C4-2B (cell line): Measurements from ENCODE around the gene STK11IP.

Source experiments
- H3K27ac ChIP-seq: fragments of 450-650 bp; 2 replicates; pipeline ENCODE4 v1.5.1; 2017
- CTCF ChIP-seq: fragments of 450-650 bp; conservative IDR thresholded peaks from 2 replicates; pipeline ENCODE4 v1.5.1; 2017; ENCODE audit warnings: mild to moderate bottlenecking
- ZFX ChIP-seq: fragments of 450-650 bp; IDR thresholded peaks from 2 replicates; pipeline ENCODE4 v1.6.1; 2017

Gene STK11IP

GRCh38 chr2:219658874-219659273 is 61.2 kb downstream of the STK11IP start:
- no peak overlapping the region for H3K27ac ChIP-seq
- TF ChIP-seq ZFX (no peak), CTCF (no peak)

- TF ChIP-seq ZFX = no peak
- no peak for TF ChIP-seq CTCF
- no peak overlapping the region for H3K27ac ChIP-seq
These were observed 63.7 kb downstream of the STK11IP start for GRCh38 chr2:219661197-219661954.

- H3K27ac ChIP-seq = no peak overlapping the region
- TF ChIP-seq CTCF (no peak), ZFX (no peak)
These were observed 64.3 kb downstream of the STK11IP start for GRCh38 chr2:219661955-219662395.

GRCh38 chr2:219662566-219662965 is 64.9 kb downstream of the STK11IP start:
- no peak overlapping the region for H3K27ac ChIP-seq
- TF ChIP-seq ZFX = no peak
- TF ChIP-seq CTCF = no peak

- no peak overlapping the region for H3K27ac ChIP-seq
- TF ChIP-seq ZFX (no peak), CTCF (no peak)
These were observed 65.6 kb downstream of the STK11IP start for GRCh38 chr2:219663116-219663762.

GRCh38 chr2:219664041-219664440 is 66.4 kb downstream of the STK11IP start:
- no peak for TF ChIP-seq ZFX
- no peak for TF ChIP-seq CTCF
- H3K27ac ChIP-seq = no peak overlapping the region

- no peak overlapping the region for H3K27ac ChIP-seq
- TF ChIP-seq CTCF (no peak), ZFX (no peak)
These were observed 67.3 kb downstream of the STK11IP start for GRCh38 chr2:219664944-219665343.
